Suprapubic skin (tissue), 4 donors: ENCODE data around the gene NTM. TPM values are rescaled to one million over a fixed set of nuclear protein-coding genes. Genes with fewer than 3 reads are reported as not detected.

Experiments used
- DNase-seq, 2 donors: peaks; one replicate each; pipeline ENCODE4 v3.0.0-alpha.2; 2019; ENCODE audit warnings: low spot score in 2 of 2
- H3K27ac ChIP-seq: fragments of 200-600 bp; sonication (generic); one replicate; pipeline ENCODE4 v1.5.1; 2019
- H3K27me3 ChIP-seq: fragments of 200-600 bp; sonication (generic); one replicate; pipeline ENCODE4 v1.5.1; 2019
- H3K36me3 ChIP-seq: fragments of 200-600 bp; sonication (generic); one replicate; pipeline ENCODE4 v1.5.1; 2019
- H3K4me1 ChIP-seq: fragments of 200-600 bp; sonication (generic); one replicate; pipeline ENCODE4 v1.5.1; 2019
- H3K4me3 ChIP-seq: fragments of 200-600 bp; sonication (generic); one replicate; pipeline ENCODE4 v1.5.1; 2019; ENCODE audit warnings: mild to moderate bottlenecking
- H3K9me3 ChIP-seq: fragments of 200-600 bp; sonication (generic); one replicate; pipeline ENCODE4 v1.5.1; 2019
- CTCF ChIP-seq, 2 donors: fragments of 200-600 bp in 1 of 2; fragments of 450-650 bp in 1 of 2; sonication (generic) in 1 of 2; IDR thresholded peaks; one replicate each; pipeline ENCODE4 v1.5.1; 2016 to 2019; ENCODE audit warnings: antibody characterized with exemption in 2 of 2, mild to moderate bottlenecking in 1 of 2, moderate library complexity in 1 of 2
- EP300 ChIP-seq: sonication (generic); formaldehyde crosslinking; IDR thresholded peaks from one replicate; pipeline ENCODE4 v1.6.1; 2017; ENCODE audit warnings: antibody characterized with exemption
- POLR2A ChIP-seq, 2 donors: fragments of 450-650 bp; IDR thresholded peaks; one replicate each; pipeline ENCODE4 v1.6.1; 2017; ENCODE audit warnings: antibody characterized with exemption in 2 of 2, mild to moderate bottlenecking in 2 of 2, moderate library complexity in 2 of 2
- POLR2AphosphoS5 ChIP-seq, 3 donors: sonication (generic); formaldehyde crosslinking; IDR thresholded peaks; one replicate each; pipeline ENCODE4 v1.6.1; 2017; ENCODE audit warnings: antibody characterized with exemption in 3 of 3
- WGBS: methylation state at CpG from one replicate; pipeline ENCODE4 v1.1.5; 2018; 5-methylcytosine and 5-hydroxymethylcytosine counted together
- total RNA-seq, 4 donors: library from RNA; depleted of rRNA; stranded (reverse); fragments of >200 nt; gene quantifications; one replicate each; pipeline ENCODE4 v1.1.0, GENCODE V29; 2016

Gene NTM
- total RNA-seq, 4 donors from 2014 or later: 0.19 to 19.1 (median 2.1) TPM

- no peak overlapping the region for H3K27ac ChIP-seq
- H3K4me3 ChIP-seq: no peak overlapping the region
- peaks cover 24% of the 10 kb centered on the region for H3K27me3 ChIP-seq
- H3K9me3 ChIP-seq: no peaks in the 10 kb centered on the region
- 44% methylated on average over 64 of the region's 65 CpGs for WGBS
- H3K4me1 ChIP-seq: peaks cover 18% of the 10 kb centered on the region
- DNase-seq: no peak
- H3K36me3 ChIP-seq: no peaks in the 10 kb centered on the region
- no peak for TF ChIP-seq POLR2AphosphoS5 (IDR thresholded peaks at IDR 0.05)
- TF ChIP-seq POLR2A (IDR thresholded peaks at IDR 0.05): no peak
- no peak for TF ChIP-seq EP300
- TF ChIP-seq CTCF (IDR thresholded peaks at IDR 0.05): peak; percentile 10 to 85
These were observed 321.0 kb downstream of the NTM start for GRCh38 chr11:131691181-131692041.

DNA sequence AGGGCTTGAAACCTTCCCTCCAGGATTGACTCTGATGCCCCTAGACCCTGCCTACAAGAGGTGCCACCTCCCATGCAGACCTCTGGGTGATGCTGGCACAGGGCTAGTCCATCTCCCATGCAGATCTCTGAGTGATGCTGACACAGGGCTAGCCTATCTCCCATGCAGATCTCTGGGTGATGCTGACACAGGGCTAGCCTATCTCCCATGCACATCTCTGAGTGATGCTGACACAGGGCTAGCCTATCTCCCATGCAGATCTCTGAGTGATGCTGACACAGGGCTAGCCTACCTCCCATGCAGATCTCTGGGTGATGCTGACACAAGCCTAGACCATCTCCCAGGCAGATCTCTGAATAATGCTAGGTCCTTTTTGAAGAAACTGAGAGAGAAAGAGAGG, 321.7 kb downstream of the NTM start:
- no peak for DNase-seq
- Histone ChIP-seq H3K4me3 (no peak overlapping the region), H3K27me3 (peaks cover 24% of the 10 kb centered on the region), H3K9me3 (no peaks in the 10 kb centered on the region), H3K36me3 (no peaks in the 10 kb centered on the region), H3K27ac (no peak overlapping the region), H3K4me1 (peaks cover 18% of the 10 kb centered on the region)
- TF ChIP-seq POLR2A (IDR thresholded peaks at IDR 0.05) (no peak), EP300 (no peak), POLR2AphosphoS5 (IDR thresholded peaks at IDR 0.05) (no peak), CTCF (IDR thresholded peaks at IDR 0.05) (no peak)

- Histone ChIP-seq H3K27ac (no peak overlapping the region), H3K36me3 (no peaks in the 10 kb centered on the region), H3K4me1 (peaks cover 16% of the 10 kb centered on the region), H3K27me3 (peaks cover 24% of the 10 kb centered on the region), H3K9me3 (no peaks in the 10 kb centered on the region), H3K4me3 (no peak overlapping the region)
- TF ChIP-seq CTCF (IDR thresholded peaks at IDR 0.05): no peak
- TF ChIP-seq POLR2A (IDR thresholded peaks at IDR 0.05): no peak
- no peak for TF ChIP-seq EP300
- no peak for TF ChIP-seq POLR2AphosphoS5 (IDR thresholded peaks at IDR 0.05)
- WGBS: 60% methylated on average over 1 of the region's 1 CpG
- no peak for DNase-seq
These were observed 322.5 kb downstream of the NTM start for GRCh38 chr11:131692961-131693360.

- DNase-seq: no peak
- H3K9me3 ChIP-seq: no peaks in the 10 kb centered on the region
- peaks cover 8% of the 10 kb centered on the region for H3K4me1 ChIP-seq
- H3K27ac ChIP-seq: no peak overlapping the region
- 76% methylated on average over 4 of the region's 4 CpGs for WGBS
- peaks cover 21% of the 10 kb centered on the region for H3K27me3 ChIP-seq
- no peaks in the 10 kb centered on the region for H3K36me3 ChIP-seq
- no peak overlapping the region for H3K4me3 ChIP-seq
- TF ChIP-seq POLR2A (IDR thresholded peaks at IDR 0.05) (no peak), EP300 (no peak), POLR2AphosphoS5 (IDR thresholded peaks at IDR 0.05) (no peak), CTCF (IDR thresholded peaks at IDR 0.05) (no peak)
These were observed 323.3 kb downstream of the NTM start for GRCh38 chr11:131693756-131694155.

GRCh38 chr11:131694526-131695424, 324.4 kb downstream of the NTM start:
- 20% methylated on average over 33 of the region's 34 CpGs for WGBS
- DNase-seq: no peak
- no peak overlapping the region for H3K27ac ChIP-seq
- no peaks in the 10 kb centered on the region for H3K36me3 ChIP-seq
- H3K4me1 ChIP-seq: peaks cover 8% of the 10 kb centered on the region
- no peaks in the 10 kb centered on the region for H3K9me3 ChIP-seq
- H3K4me3 ChIP-seq: no peak overlapping the region
- TF ChIP-seq CTCF (IDR thresholded peaks at IDR 0.05) (peak; percentile 72 to 94), POLR2A (IDR thresholded peaks at IDR 0.05) (no peak), EP300 (no peak)
- H3K27me3 ChIP-seq: peaks cover 14% of the 10 kb centered on the region
